Measurements from ENCODE around the gene BLOC1S3.
"Not testable (repeated sequence)": the region's sequence is repeated elsewhere in the genome, so short reads cannot be mapped to it uniquely, and the experiment has no call there.

- TF ChIP-seq POLR2A (IDR thresholded peaks at IDR 0.05; ENCODE audit: low read length); MAZ (IDR thresholded peaks at IDR 0.05; ENCODE audit: borderline replicate concordance, low read depth, low read length); SMC3 (IDR thresholded peaks at IDR 0.05): not testable (repeated sequence)
These were observed 50.5 kb downstream of the BLOC1S3 start for GRCh38 chr19:45229056-45229455.

Measured in A549 (cell line).